Spinal cord (tissue), 10 donors: ENCODE data around the gene GLYR1. TPM values are rescaled to one million over a fixed set of nuclear protein-coding genes. Genes with fewer than 3 reads are reported as not detected.

Experiments used
- DNase-seq, 6 donors: peaks; one replicate each; pipeline versions ENCODE4 v3.0.0 to v3.0.0-alpha.2; 2013 to 2015; ENCODE audit warnings: low spot score in 6 of 6, low read depth in 4 of 6
- H3K27ac ChIP-seq: one replicate; pipeline ENCODE4 v1.5.1; 2013; ENCODE audit warnings: low read depth, low read length, control low read depth
- H3K27me3 ChIP-seq: one replicate; pipeline ENCODE4 v1.6.1; 2013; ENCODE audit warnings: low read length; ENCODE audit not compliant: control insufficient read depth, insufficient read depth
- H3K36me3 ChIP-seq: one replicate; pipeline ENCODE4 v1.6.1; 2013; ENCODE audit warnings: low read length; ENCODE audit not compliant: control insufficient read depth, insufficient read depth
- H3K4me1 ChIP-seq: one replicate; pipeline ENCODE4 v1.6.1; 2013; ENCODE audit warnings: low read length; ENCODE audit not compliant: control insufficient read depth, insufficient read depth
- H3K4me3 ChIP-seq: one replicate; pipeline ENCODE4 v1.5.1; 2013; ENCODE audit warnings: low read depth, low read length, control low read depth
- H3K9me3 ChIP-seq: one replicate; pipeline ENCODE4 v1.6.1; 2013; ENCODE audit warnings: low read length; ENCODE audit not compliant: control insufficient read depth, insufficient read depth
- WGBS: methylation state at CpG from one replicate; pipeline ENCODE4 v1.1.5; 2013; ENCODE audit warnings: missing lambda C conversion rate; ENCODE audit not compliant: insufficient coverage; 5-methylcytosine and 5-hydroxymethylcytosine counted together
- polyA plus RNA-seq, 2 donors: library from polyadenylated mRNA; unstranded; fragments of 120-200 nt; gene quantifications; one replicate each; pipeline ENCODE4 v1.2.1, GENCODE V29; 2013; ENCODE audit not compliant: insufficient read length in 2 of 2
- total RNA-seq, 2 donors: library from RNA; depleted of rRNA in 1 of 2; stranded (reverse); fragments of 120-200 nt in 1 of 2; fragments of >200 nt in 1 of 2; gene quantifications; one replicate each; pipeline versions ENCODE4 v1.2.3 to v1.2.4, GENCODE V29; 2013 to 2014
- donor health status: healthy.

Gene GLYR1
- total and polyA plus RNA-seq, 4 donors, result 52.5 to 134 (median 80.3) TPM

DNA sequence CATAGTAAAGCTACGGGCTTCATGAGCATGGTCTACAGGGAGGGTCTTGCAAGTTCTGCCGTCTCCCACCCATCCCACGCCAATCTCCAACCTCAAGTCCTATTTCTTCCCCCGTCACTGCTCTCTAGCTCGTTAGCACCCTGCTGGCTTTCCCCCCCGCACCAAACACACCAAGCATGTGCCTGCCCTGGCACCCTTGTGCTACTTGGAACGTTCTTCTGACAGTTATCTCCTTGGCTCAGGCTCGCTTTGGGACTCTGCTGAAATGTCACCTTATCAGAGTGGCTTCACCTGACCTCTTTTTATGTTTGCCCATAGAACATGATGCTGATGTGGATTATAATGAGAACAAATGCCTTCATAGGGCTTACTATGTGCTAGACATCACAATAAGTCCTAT, 21.9 kb downstream of the GLYR1 start:
- 89% methylated on average over 7 of the region's 8 CpGs for WGBS
- no peaks in the 10 kb centered on the region for H3K4me1 ChIP-seq
- no peak for DNase-seq
- H3K27me3 ChIP-seq, result no peaks in the 10 kb centered on the region
- peaks cover 84% of the 10 kb centered on the region for H3K36me3 ChIP-seq
- H3K9me3 ChIP-seq, result no peaks in the 10 kb centered on the region
- H3K4me3 ChIP-seq, result no peak overlapping the region
- no peak overlapping the region for H3K27ac ChIP-seq

DNA sequence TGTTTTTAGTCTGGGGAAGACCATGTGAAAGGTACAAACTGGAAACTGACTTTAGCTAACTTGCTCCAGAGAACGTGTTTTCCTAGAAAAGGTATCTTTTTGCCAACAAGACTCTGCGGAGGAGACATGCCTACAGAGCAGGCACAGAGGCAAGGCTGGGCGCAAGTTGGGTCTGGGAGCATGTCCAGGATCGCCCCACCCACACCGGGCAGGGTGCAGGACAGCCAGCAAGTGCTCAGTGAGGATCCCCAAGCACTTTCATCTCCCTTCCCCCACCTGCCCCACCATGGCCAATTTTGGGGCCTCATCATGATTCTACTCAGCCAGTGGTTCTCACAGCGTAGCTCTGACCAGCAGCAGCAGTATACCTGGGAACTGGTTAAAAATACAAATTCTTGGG, 26.4 kb downstream of the GLYR1 start:
- 90% methylated on average over 6 of the region's 6 CpGs for whole genome bisulfite sequencing
- Histone ChIP-seq H3K36me3 (peaks cover 78% of the 10 kb centered on the region), H3K4me1 (no peaks in the 10 kb centered on the region)

DNA sequence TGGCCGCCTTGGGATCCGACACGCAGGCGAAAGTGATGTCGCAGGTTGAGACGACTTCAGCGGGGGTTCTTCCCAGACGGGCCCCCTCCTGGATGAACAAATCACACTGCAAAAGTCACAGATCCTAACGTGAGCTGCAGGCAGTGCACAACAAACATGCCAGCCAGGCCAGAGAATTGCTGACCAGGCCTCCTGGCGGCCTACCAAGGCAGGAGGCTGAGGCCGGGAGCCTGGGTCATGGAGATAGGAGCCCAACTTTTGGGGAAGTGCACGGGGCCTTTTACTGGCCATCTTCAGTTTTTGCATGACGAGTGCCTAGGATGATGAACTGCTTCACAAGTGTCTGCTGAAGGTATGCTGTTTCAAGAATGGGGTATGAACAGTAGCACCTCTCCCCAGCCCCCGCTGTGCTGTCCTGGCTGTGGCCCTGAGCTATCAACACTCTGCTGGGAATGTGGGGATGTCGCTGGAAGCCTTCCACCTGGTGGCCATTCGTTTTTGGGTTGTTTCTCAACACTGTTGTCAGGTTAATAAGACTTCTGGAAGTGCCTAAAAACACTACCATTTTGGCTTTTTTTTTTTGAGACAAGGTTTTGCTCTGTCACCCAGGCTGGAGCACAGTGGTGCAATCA, 32.4 kb downstream of the GLYR1 start:
- Histone ChIP-seq H3K9me3 (no peaks in the 10 kb centered on the region), H3K27me3 (no peaks in the 10 kb centered on the region), H3K4me1 (peaks cover 4% of the 10 kb centered on the region), H3K36me3 (peaks cover 85% of the 10 kb centered on the region), H3K27ac (no peak overlapping the region), H3K4me3 (no peak overlapping the region)
- no peak for DNase-seq
- 89% methylated on average over 15 of the region's 16 CpGs for WGBS

More for the DNA sequence above, 26.4 kb downstream of the GLYR1 start:
- no peak for DNase-seq
- Histone ChIP-seq H3K27me3 (no peaks in the 10 kb centered on the region), H3K27ac (no peak overlapping the region), H3K9me3 (no peaks in the 10 kb centered on the region), H3K4me3 (no peak overlapping the region)

DNA sequence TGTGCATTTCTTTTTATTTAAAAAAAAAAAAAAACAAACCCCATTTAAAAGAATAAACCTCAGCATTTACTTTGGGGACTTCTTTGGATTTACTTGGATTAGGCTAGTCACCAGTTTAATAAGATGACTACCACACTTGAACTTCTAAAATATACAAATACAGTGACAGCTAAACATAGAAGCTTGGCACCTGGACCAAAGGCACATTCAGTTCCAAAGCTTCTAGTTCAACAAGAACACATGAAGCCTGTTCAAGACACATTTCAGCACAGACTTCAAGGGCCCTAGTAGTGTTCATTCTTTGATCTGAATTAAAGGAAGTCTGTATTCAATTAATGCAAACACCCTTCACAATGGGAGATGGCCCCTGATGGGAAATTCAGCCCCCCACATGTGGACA, 33.0 kb downstream of the GLYR1 start:
- no peaks in the 10 kb centered on the region for H3K27me3 ChIP-seq
- H3K4me3 ChIP-seq, result no peak overlapping the region
- H3K27ac ChIP-seq, result no peak overlapping the region
- H3K9me3 ChIP-seq, result no peaks in the 10 kb centered on the region
- peaks cover 85% of the 10 kb centered on the region for H3K36me3 ChIP-seq
- no peak for DNase-seq
- peaks cover 4% of the 10 kb centered on the region for H3K4me1 ChIP-seq

DNA sequence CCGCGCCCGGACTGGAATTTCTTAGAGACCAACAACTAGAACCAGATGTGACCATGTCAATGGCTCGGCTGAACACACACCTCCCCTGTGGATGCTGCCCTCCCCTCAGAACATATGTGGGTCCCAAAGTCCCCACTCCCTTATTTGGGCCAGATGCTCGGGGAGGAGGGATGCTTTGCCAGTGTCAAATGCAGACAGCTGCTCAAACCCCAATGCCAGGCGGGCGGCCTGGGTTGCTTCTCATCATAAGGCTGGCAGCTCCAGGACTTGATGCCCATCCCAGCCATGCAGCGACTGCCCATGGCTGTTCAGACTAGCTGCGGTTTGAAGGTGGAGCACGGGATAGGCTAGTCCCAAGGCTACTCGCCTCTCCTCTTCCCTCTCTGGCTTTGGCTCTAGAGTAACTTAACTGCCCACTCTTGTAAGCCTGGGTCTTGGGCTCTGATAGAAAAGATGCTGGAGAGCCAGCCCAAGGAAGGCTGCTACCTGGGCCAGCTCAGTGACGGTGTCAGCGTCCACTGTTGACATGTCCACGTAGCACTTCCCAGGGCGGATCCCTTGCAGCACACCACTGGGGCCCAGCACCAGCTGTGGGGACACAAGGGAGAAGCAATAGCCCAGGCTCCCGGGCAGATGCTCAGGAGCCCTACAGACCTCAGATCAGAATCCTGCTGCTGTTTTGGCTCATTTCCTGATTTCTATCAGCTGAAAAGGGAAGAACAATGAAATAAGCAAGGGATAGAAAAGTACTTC, 33.7 kb downstream of the GLYR1 start:
- H3K27ac ChIP-seq, result no peak overlapping the region

DNA sequence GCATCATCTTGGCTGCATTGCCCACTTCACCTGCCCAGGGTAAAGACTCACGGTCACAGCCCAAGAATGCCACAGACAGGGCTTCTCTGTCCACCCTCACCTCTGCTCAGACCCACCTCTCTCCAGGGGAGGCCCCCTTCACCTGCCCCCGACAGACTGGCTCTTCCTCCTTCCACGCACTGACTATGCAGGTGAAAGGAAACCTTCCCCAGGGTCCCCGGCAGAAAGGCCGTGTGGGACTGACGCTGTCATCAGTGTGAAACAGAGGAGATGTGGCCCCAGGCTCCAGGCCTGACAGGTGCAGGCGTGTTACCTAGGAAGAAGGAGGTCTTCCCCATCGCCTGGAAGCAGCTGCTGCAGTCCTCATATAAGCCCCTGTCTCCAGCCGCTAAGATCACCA, 35.3 kb downstream of the GLYR1 start:
- Histone ChIP-seq H3K27ac (no peak overlapping the region), H3K4me3 (no peak overlapping the region), H3K4me1 (peaks cover 4% of the 10 kb centered on the region), H3K9me3 (no peaks in the 10 kb centered on the region), H3K27me3 (no peaks in the 10 kb centered on the region), H3K36me3 (peaks cover 74% of the 10 kb centered on the region)
- no peak for DNase-seq
- 95% methylated on average over 9 of the region's 9 CpGs for WGBS

More for the DNA sequence above, 33.7 kb downstream of the GLYR1 start:
- Histone ChIP-seq H3K9me3 (no peaks in the 10 kb centered on the region), H3K27me3 (no peaks in the 10 kb centered on the region), H3K4me1 (peaks cover 4% of the 10 kb centered on the region), H3K36me3 (peaks cover 79% of the 10 kb centered on the region), H3K4me3 (no peak overlapping the region)
- 95% methylated on average over 16 of the region's 16 CpGs for WGBS
- DNase-seq, result no peak

DNA sequence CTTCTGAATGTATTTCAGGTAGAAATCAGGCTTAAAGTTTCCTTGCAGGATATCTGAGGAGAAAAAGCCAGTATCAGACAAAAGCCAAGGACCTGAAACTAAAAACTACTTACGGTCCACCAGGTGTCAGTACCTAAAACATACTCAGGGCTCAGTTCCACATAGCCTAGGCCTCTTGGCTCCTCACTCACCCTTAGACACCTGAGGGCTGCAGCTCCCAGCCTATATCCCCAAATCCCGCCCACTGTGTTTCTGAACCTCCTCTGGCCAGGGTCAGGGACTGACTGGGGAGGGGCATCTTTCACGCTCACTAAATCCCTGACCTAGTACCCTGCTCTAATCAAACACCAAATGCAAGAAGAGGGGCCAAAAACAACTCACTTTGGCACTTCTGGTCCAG, 35.8 kb downstream of the GLYR1 start:
- peaks cover 4% of the 10 kb centered on the region for H3K4me1 ChIP-seq
- WGBS, result 97% methylated on average over 3 of the region's 3 CpGs

DNA sequence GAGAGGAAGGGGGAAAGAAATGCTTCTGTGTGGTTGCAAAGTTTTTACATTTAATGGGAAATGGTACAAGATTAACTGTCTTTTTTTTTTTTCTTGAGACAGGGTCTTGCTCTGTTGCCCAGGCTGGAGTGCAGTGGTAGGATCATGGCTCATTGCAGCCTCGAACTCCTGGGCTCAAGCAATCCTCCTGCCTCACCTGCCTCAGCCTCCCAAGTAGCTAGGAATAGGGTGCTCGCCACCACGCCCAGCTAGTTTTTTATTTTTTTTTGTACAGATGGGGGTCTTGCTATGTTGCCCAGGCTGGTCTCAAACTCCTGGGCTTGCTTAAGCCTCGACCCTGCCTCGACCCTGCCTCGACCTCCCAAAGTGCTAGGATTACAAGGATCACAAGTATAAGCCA, 40.8 kb downstream of the GLYR1 start:
- Histone ChIP-seq H3K4me3 (no peak overlapping the region), H3K27ac (no peak overlapping the region), H3K36me3 (peaks cover 59% of the 10 kb centered on the region), H3K27me3 (no peaks in the 10 kb centered on the region), H3K4me1 (peaks cover 12% of the 10 kb centered on the region), H3K9me3 (no peaks in the 10 kb centered on the region)
- 97% methylated on average over 3 of the region's 6 CpGs for WGBS
- DNase-seq, result no peak

More for the DNA sequence above, 35.8 kb downstream of the GLYR1 start:
- Histone ChIP-seq H3K27me3 (no peaks in the 10 kb centered on the region), H3K9me3 (no peaks in the 10 kb centered on the region), H3K4me3 (no peak overlapping the region), H3K27ac (no peak overlapping the region), H3K36me3 (peaks cover 75% of the 10 kb centered on the region)
- no peak for DNase-seq

DNA sequence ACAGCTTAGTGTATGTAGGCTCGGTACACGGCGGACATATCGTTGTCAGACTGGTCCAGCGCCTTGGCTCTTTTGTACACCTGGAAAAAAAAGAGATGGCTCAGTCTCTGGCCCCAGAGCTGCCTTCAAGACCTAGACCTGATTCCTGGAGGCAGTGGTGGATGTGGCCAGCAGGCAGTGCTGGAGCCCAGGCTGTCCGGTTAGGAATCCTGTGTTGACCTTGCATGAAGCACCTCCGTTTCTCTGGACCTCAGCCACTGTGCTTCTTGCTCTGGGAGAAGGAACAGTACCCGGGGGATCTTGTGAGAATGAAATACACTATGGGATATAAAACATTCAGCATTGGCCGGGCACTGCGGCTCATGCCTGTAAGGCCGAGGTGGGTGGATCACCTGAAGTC, 41.9 kb downstream of the GLYR1 start:
- Histone ChIP-seq H3K4me3 (no peak overlapping the region), H3K27me3 (no peaks in the 10 kb centered on the region), H3K9me3 (no peaks in the 10 kb centered on the region), H3K27ac (no peak overlapping the region), H3K4me1 (peaks cover 22% of the 10 kb centered on the region), H3K36me3 (peaks cover 59% of the 10 kb centered on the region)
- no peak for DNase-seq
- WGBS, result 94% methylated on average over 11 of the region's 11 CpGs
